ENCODE results near the gene CDS1.

CDS1 gene

DNA sequence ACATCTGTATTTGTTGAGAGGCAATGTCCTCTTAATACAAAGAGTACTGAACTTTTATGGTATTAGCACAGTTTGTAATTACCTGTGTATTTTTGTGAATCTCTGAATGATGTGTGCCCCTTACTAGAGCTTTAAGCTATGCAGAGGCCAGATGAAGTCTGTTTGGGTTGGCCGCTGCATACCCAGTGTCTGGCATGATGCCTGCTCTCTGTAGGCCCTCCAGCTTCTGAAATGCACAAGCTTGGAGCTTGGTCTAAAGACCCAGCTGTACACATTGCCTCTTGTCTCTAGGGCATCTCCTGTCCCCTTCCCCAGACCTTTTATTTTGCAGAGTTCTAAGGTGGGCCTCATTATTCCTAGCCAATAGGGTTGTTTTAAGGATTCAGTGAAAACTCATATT lies 68.6 kb downstream of the CDS1 start:
- Histone ChIP-seq H3K4me3 (ENCODE audit: insufficient read depth in 1 of 2, low read depth in 1 of 2, low read length in 2 of 2) (no peak overlapping the region), H3K18ac (ENCODE audit: low read depth in 1 of 2, low read length in 2 of 2) (no peak overlapping the region), H2BK12ac (ENCODE audit: low read length in 2 of 2) (no peak overlapping the region), H2BK120ac (ENCODE audit: low read depth, low read length) (no peak overlapping the region), H3K23ac (ENCODE audit: low read length in 2 of 2) (no peak overlapping the region), H2AFZ (ENCODE audit: low read depth, low read length) (no peak overlapping the region), H2BK15ac (ENCODE audit: low read depth, poor library complexity, severe bottlenecking) (no peak overlapping the region), H3K79me1 (replicated peaks; ENCODE audit: low read length, poor library complexity, severe bottlenecking) (no peaks in the 10 kb centered on the region), H3K4me2 (ENCODE audit: low read length, poor library complexity, severe bottlenecking) (no peak overlapping the region), H3K14ac (ENCODE audit: low read length in 2 of 2) (no peak overlapping the region), H3K9me3 (ENCODE audit: control insufficient read depth, low read length) (no peaks in the 10 kb centered on the region), H2AK5ac (ENCODE audit: low read length, severe bottlenecking) (no peak overlapping the region), H3K27ac (ENCODE audit: low read length, poor library complexity, severe bottlenecking) (no peak overlapping the region), H3K4me1 (ENCODE audit: control insufficient read depth, insufficient read depth, low read depth, low read length) (no peaks in the 10 kb centered on the region), H3K9ac (ENCODE audit: low read length) (no peak overlapping the region), H4K91ac (ENCODE audit: low read length) (no peak overlapping the region), H3K36me3 (ENCODE audit: control insufficient read depth in 1 of 2, insufficient read depth in 2 of 2, low read depth in 1 of 2, low read length in 2 of 2) (no peaks in the 10 kb centered on the region), H4K8ac (ENCODE audit: low read length) (no peak overlapping the region), H3K4ac (ENCODE audit: low read depth in 1 of 2, low read length in 2 of 2) (no peak overlapping the region), H3K27me3 (ENCODE audit: control insufficient read depth in 1 of 2, insufficient read depth in 1 of 2, low read length in 2 of 2) (no peaks in the 10 kb centered on the region), H2BK5ac (ENCODE audit: low read depth, low read length, poor library complexity, severe bottlenecking) (no peak overlapping the region)
- WGBS: 96% methylated on average over 1 of the region's 1 CpG
- no peak for DNase-seq

DNA sequence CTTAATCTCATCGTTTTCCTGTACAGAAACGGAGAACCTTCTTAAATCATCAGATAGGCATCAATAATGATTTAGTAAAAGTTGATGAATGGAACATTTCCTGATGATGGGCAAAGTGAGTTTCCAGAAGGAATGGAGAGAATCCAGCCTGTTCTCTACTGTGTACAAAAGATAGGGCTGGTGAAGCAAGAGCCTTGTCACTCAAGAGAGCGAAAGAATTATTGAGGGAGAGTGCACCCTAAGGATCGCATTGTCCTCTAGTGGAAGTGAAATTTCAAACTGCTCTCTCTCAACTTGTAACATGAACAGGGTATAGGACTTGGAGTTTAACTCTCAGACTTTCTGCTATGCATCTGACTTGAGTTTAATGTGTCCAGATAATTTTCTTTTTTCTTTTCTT lies 69.6 kb downstream of the CDS1 start:
- Histone ChIP-seq H3K4ac (ENCODE audit: low read depth in 1 of 2, low read length in 2 of 2) (no peak overlapping the region), H2BK5ac (ENCODE audit: low read depth, low read length, poor library complexity, severe bottlenecking) (no peak overlapping the region), H2AFZ (ENCODE audit: low read depth, low read length) (no peak overlapping the region), H2BK120ac (ENCODE audit: low read depth, low read length) (no peak overlapping the region), H3K23ac (ENCODE audit: low read length in 2 of 2) (no peak overlapping the region), H3K79me1 (replicated peaks; ENCODE audit: low read length, poor library complexity, severe bottlenecking) (no peaks in the 10 kb centered on the region), H2BK15ac (ENCODE audit: low read depth, poor library complexity, severe bottlenecking) (no peak overlapping the region), H3K14ac (ENCODE audit: low read length in 2 of 2) (no peak overlapping the region), H3K9me3 (ENCODE audit: control insufficient read depth, low read length) (no peaks in the 10 kb centered on the region), H3K4me2 (ENCODE audit: low read length, poor library complexity, severe bottlenecking) (no peak overlapping the region), H3K27ac (ENCODE audit: low read length, poor library complexity, severe bottlenecking) (no peak overlapping the region), H3K9ac (ENCODE audit: low read length) (no peak overlapping the region), H3K27me3 (ENCODE audit: control insufficient read depth in 1 of 2, insufficient read depth in 1 of 2, low read length in 2 of 2) (no peaks in the 10 kb centered on the region), H3K18ac (ENCODE audit: low read depth in 1 of 2, low read length in 2 of 2) (no peak overlapping the region), H3K4me1 (ENCODE audit: control insufficient read depth, insufficient read depth, low read depth, low read length) (no peaks in the 10 kb centered on the region), H2BK12ac (ENCODE audit: low read length in 2 of 2) (no peak overlapping the region), H3K4me3 (ENCODE audit: insufficient read depth in 1 of 2, low read depth in 1 of 2, low read length in 2 of 2) (no peak overlapping the region), H4K91ac (ENCODE audit: low read length) (no peak overlapping the region), H4K8ac (ENCODE audit: low read length) (no peak overlapping the region), H3K36me3 (ENCODE audit: control insufficient read depth in 1 of 2, insufficient read depth in 2 of 2, low read depth in 1 of 2, low read length in 2 of 2) (no peaks in the 10 kb centered on the region), H2AK5ac (ENCODE audit: low read length, severe bottlenecking) (no peak overlapping the region)
- DNase-seq: no peak
- WGBS: 100% methylated on average over 2 of the region's 4 CpGs

DNA sequence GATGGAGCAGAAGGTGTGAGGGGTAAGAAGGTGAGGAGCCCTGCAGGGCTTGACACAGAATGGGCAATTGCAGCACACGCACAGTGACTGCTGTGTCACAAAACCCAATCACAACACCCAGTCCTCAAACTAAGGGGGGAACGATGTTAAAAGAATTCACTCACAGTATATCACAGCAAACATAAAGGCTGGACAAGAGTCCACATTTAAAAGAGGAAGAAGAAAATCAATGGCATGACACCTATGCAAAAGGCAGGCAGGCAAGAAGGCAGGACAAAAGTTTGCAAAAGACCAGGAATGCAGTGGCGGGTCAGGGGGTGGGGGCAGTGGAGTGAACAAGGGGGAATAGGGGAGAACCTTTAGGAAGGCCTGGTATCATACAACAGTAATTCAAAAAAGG lies 77.7 kb downstream of the CDS1 start:
- Histone ChIP-seq H3K14ac (ENCODE audit: low read length in 2 of 2) (no peak overlapping the region), H3K4ac (ENCODE audit: low read depth in 1 of 2, low read length in 2 of 2) (no peak overlapping the region), H2BK12ac (ENCODE audit: low read length in 2 of 2) (no peak overlapping the region), H2AK5ac (ENCODE audit: low read length, severe bottlenecking) (no peak overlapping the region), H3K9ac (ENCODE audit: low read length) (no peak overlapping the region), H4K91ac (ENCODE audit: low read length) (no peak overlapping the region), H2BK5ac (ENCODE audit: low read depth, low read length, poor library complexity, severe bottlenecking) (no peak overlapping the region), H2BK15ac (ENCODE audit: low read depth, poor library complexity, severe bottlenecking) (no peak overlapping the region), H3K27me3 (ENCODE audit: control insufficient read depth in 1 of 2, insufficient read depth in 1 of 2, low read length in 2 of 2) (no peaks in the 10 kb centered on the region), H2AFZ (ENCODE audit: low read depth, low read length) (no peak overlapping the region), H3K4me2 (ENCODE audit: low read length, poor library complexity, severe bottlenecking) (no peak overlapping the region), H3K23ac (ENCODE audit: low read length in 2 of 2) (no peak overlapping the region), H3K27ac (ENCODE audit: low read length, poor library complexity, severe bottlenecking) (no peak overlapping the region), H3K36me3 (ENCODE audit: control insufficient read depth in 1 of 2, insufficient read depth in 2 of 2, low read depth in 1 of 2, low read length in 2 of 2) (peaks cover 0 to 12% of the 10 kb centered on the region in 2 experiments), H3K9me3 (ENCODE audit: control insufficient read depth, low read length) (no peaks in the 10 kb centered on the region), H3K18ac (ENCODE audit: low read depth in 1 of 2, low read length in 2 of 2) (no peak overlapping the region), H4K8ac (ENCODE audit: low read length) (no peak overlapping the region), H3K4me3 (ENCODE audit: insufficient read depth in 1 of 2, low read depth in 1 of 2, low read length in 2 of 2) (no peak overlapping the region), H3K4me1 (ENCODE audit: control insufficient read depth, insufficient read depth, low read depth, low read length) (no peaks in the 10 kb centered on the region), H3K79me1 (replicated peaks; ENCODE audit: low read length, poor library complexity, severe bottlenecking) (no peaks in the 10 kb centered on the region), H2BK120ac (ENCODE audit: low read depth, low read length) (no peak overlapping the region)
- WGBS: 100% methylated on average over 1 of the region's 3 CpGs
- DNase-seq: no peak

DNA sequence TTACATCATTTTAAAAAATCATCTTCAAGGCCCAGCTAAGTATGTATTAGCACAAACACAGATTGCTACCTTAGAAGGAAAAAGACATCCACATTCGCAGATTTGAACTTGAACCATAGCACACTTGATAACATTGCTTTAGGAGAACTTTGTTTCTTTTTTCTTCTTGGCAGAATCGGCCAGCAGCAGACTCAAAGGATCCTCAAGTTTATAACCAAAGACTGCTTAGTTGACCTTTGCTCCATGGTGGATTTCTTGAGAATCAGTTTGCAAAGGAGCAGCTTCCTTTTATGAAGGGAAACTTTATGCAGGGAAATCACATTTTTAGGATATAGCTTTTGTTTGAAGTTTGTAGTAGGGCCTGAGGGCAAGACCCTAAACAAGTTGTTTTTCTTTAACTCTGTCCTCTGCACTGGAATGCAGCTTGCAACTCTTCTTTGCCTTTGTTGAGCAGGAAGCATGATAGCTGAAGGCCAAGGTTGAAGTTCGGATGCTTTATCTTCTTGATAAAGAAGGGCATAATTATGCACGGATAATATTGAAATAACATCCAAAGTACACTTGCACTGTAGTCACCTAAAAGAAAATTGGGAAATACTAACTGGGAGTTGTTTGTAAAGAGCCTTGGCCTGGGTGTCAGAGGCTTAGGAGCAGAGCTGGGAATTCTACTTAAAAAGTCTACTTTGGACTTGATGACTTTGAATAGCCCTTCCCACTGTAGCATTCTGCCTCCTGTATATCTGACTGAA lies 78.4 kb downstream of the CDS1 start:
- H3K18ac ChIP-seq (ENCODE audit: low read depth in 1 of 2, low read length in 2 of 2): no peak overlapping the region
- H3K27ac ChIP-seq (ENCODE audit: low read length, poor library complexity, severe bottlenecking): no peak overlapping the region
- H2BK15ac ChIP-seq (ENCODE audit: low read depth, poor library complexity, severe bottlenecking): no peak overlapping the region
- DNase-seq: no peak
- H3K9me3 ChIP-seq (ENCODE audit: control insufficient read depth, low read length): no peaks in the 10 kb centered on the region
- H3K27me3 ChIP-seq (ENCODE audit: control insufficient read depth in 1 of 2, insufficient read depth in 1 of 2, low read length in 2 of 2): no peaks in the 10 kb centered on the region
- H2BK12ac ChIP-seq (ENCODE audit: low read length in 2 of 2): no peak overlapping the region
- no peak overlapping the region for H2BK5ac ChIP-seq (ENCODE audit: low read depth, low read length, poor library complexity, severe bottlenecking)
- H3K36me3 ChIP-seq (ENCODE audit: control insufficient read depth in 1 of 2, insufficient read depth in 2 of 2, low read depth in 1 of 2, low read length in 2 of 2): peaks cover 6 to 15% of the 10 kb centered on the region in 2 experiments
- H3K4me1 ChIP-seq (ENCODE audit: control insufficient read depth, insufficient read depth, low read depth, low read length): no peaks in the 10 kb centered on the region
- no peak overlapping the region for H3K4me2 ChIP-seq (ENCODE audit: low read length, poor library complexity, severe bottlenecking)
- no peak overlapping the region for H3K4me3 ChIP-seq (ENCODE audit: insufficient read depth in 1 of 2, low read depth in 1 of 2, low read length in 2 of 2)
- no peak overlapping the region for H2BK120ac ChIP-seq (ENCODE audit: low read depth, low read length)
- WGBS: 93% methylated on average over 3 of the region's 4 CpGs
- H2AK5ac ChIP-seq (ENCODE audit: low read length, severe bottlenecking): no peak overlapping the region
- no peak overlapping the region for H3K14ac ChIP-seq (ENCODE audit: low read length in 2 of 2)
- H3K9ac ChIP-seq (ENCODE audit: low read length): no peak overlapping the region
- H3K23ac ChIP-seq (ENCODE audit: low read length in 2 of 2): no peak overlapping the region
- H4K91ac ChIP-seq (ENCODE audit: low read length): no peak overlapping the region
- H4K8ac ChIP-seq (ENCODE audit: low read length): no peak overlapping the region
- H3K4ac ChIP-seq (ENCODE audit: low read depth in 1 of 2, low read length in 2 of 2): no peak overlapping the region
- H3K79me1 ChIP-seq (replicated peaks; ENCODE audit: low read length, poor library complexity, severe bottlenecking): no peaks in the 10 kb centered on the region
- no peak overlapping the region for H2AFZ ChIP-seq (ENCODE audit: low read depth, low read length)
